GM18505 (cell line): ENCODE results near the gene INPP4B.
"Not testable (repeated sequence)": the region's sequence is repeated elsewhere in the genome, so short reads cannot be mapped to it uniquely, and the experiment has no call there.

ENCODE experiments used
- ATAC-seq: cut with Tn5 transposase; IDR thresholded peaks from one replicate; pipeline ENCODE4 v1.9.1; 2021; ENCODE audit not compliant: unreplicated experiment
- POLR2A ChIP-seq: IDR thresholded peaks from 4 replicates; pipeline ENCODE4 v1.6.1; 2011; ENCODE audit warnings: borderline replicate concordance; ENCODE audit not compliant: insufficient read depth, insufficient read length; ENCODE audit errors: extremely low read depth

INPP4B gene

GRCh38 chr4:142663828-142664227 is 182.3 kb downstream of the INPP4B start:
- TF ChIP-seq POLR2A: no peak
- ATAC-seq: no peak

- no peak for TF ChIP-seq POLR2A
- no peak for ATAC-seq
Observed at GRCh38 chr4:142660728-142661127, 185.4 kb downstream of the INPP4B start.

- TF ChIP-seq POLR2A: no peak
- ATAC-seq: no peak
Observed at GRCh38 chr4:142656178-142656577, 189.9 kb downstream of the INPP4B start.

GRCh38 chr4:142648378-142648777 is 197.7 kb downstream of the INPP4B start:
- no peak for TF ChIP-seq POLR2A
- ATAC-seq: no peak

GRCh38 chr4:142645475-142646108 is 200.5 kb downstream of the INPP4B start:
- no peak for TF ChIP-seq POLR2A

GRCh38 chr4:142644628-142645027 is 201.5 kb downstream of the INPP4B start:
- ATAC-seq: not testable (repeated sequence)

More at GRCh38 chr4:142645475-142646108, 200.5 kb downstream of the INPP4B start:
- no peak for ATAC-seq

GRCh38 chr4:142637614-142638013 is 208.5 kb downstream of the INPP4B start:
- no peak for TF ChIP-seq POLR2A
- no peak for ATAC-seq

- ATAC-seq: no peak
- no peak for TF ChIP-seq POLR2A
Observed at GRCh38 chr4:142631836-142632235, 214.3 kb downstream of the INPP4B start.

GRCh38 chr4:142615324-142615665 is 230.8 kb downstream of the INPP4B start:
- ATAC-seq: no peak
- no peak for TF ChIP-seq POLR2A

- no peak for TF ChIP-seq POLR2A
- ATAC-seq: no peak
Observed at GRCh38 chr4:142614621-142615323, 231.3 kb downstream of the INPP4B start.

- TF ChIP-seq POLR2A: no peak
- no peak for ATAC-seq
Observed at GRCh38 chr4:142607976-142608375, 238.1 kb downstream of the INPP4B start.

- ATAC-seq: no peak
- no peak for TF ChIP-seq POLR2A
Observed at GRCh38 chr4:142600952-142601351, 245.1 kb downstream of the INPP4B start.

GRCh38 chr4:142598132-142598531 is 248.0 kb downstream of the INPP4B start:
- ATAC-seq: no peak
- no peak for TF ChIP-seq POLR2A

GRCh38 chr4:142596595-142596994 is 249.5 kb downstream of the INPP4B start:
- no peak for TF ChIP-seq POLR2A
- ATAC-seq: no peak
